ENCODE data around the gene VPS13C. TPM values are rescaled to one million over a fixed set of nuclear protein-coding genes. Genes with fewer than 3 reads are reported as not detected.

VPS13C gene
- total RNA-seq, 2 donors from 2014 or later: 55.2 to 57.2 TPM

GRCh38 chr15:61892140-61892539 is 168.1 kb downstream of the VPS13C start:
- intact Hi-C loops (cut with DNase I, micrococcal nuclease): no loop called here
- no peak for ATAC-seq
- no peak for DNase-seq

- intact Hi-C loops (cut with DNase I, micrococcal nuclease): no loop called here
- DNase-seq: no peak
- ATAC-seq: no peak
Observed at GRCh38 chr15:61890106-61890505, 170.1 kb downstream of the VPS13C start.

- no peak for ATAC-seq
- no peak for DNase-seq
Observed at GRCh38 chr15:61889706-61890105, 170.5 kb downstream of the VPS13C start.

GRCh38 chr15:61888074-61888780 is 172.0 kb downstream of the VPS13C start:
- intact Hi-C loops (cut with DNase I, micrococcal nuclease): no loop called here
- ATAC-seq: no peak
- no peak for DNase-seq

More at GRCh38 chr15:61889706-61890105, 170.5 kb downstream of the VPS13C start:
- intact Hi-C loops (cut with DNase I, micrococcal nuclease): no loop called here

GRCh38 chr15:61880084-61880483 is 180.2 kb downstream of the VPS13C start:
- intact Hi-C loops (cut with DNase I, micrococcal nuclease): no loop called here
- no peak for DNase-seq
- no peak for ATAC-seq

GRCh38 chr15:61879219-61879618 is 181.0 kb downstream of the VPS13C start:
- peak; percentile 67 for ATAC-seq
- intact Hi-C loops (cut with DNase I, micrococcal nuclease): no loop called here
- peak in 1 of 2 donors; percentile 14 for DNase-seq

- ATAC-seq: peak; percentile 64
- no peak for DNase-seq
- intact Hi-C loops (cut with DNase I, micrococcal nuclease): no loop called here
Observed at GRCh38 chr15:61871926-61872522, 188.2 kb downstream of the VPS13C start.

GRCh38 chr15:61869656-61870055 is 190.6 kb downstream of the VPS13C start:
- ATAC-seq (no peak), DNase-seq (no peak)
- intact Hi-C loops (cut with DNase I, micrococcal nuclease): no loop called here

GRCh38 chr15:61861962-61862361 is 198.3 kb downstream of the VPS13C start:
- intact Hi-C loops (cut with DNase I, micrococcal nuclease): no loop called here
- no peak for DNase-seq
- ATAC-seq: no peak

- ATAC-seq (no peak), DNase-seq (no peak)
- intact Hi-C loops (cut with DNase I, micrococcal nuclease): no loop called here
Observed at GRCh38 chr15:61857169-61857829, 202.9 kb downstream of the VPS13C start.

GRCh38 chr15:61856295-61856694 is 204.0 kb downstream of the VPS13C start:
- intact Hi-C loops (cut with DNase I, micrococcal nuclease): no loop called here
- ATAC-seq: no peak
- DNase-seq: no peak

- DNase-seq (no peak), ATAC-seq (no peak)
- intact Hi-C loops (cut with DNase I, micrococcal nuclease): no loop called here
Observed at GRCh38 chr15:61853195-61853594, 207.1 kb downstream of the VPS13C start.

GRCh38 chr15:61851955-61852354 is 208.3 kb downstream of the VPS13C start:
- intact Hi-C loops (cut with DNase I, micrococcal nuclease): no loop called here

GRCh38 chr15:61849447-61849846 is 210.8 kb downstream of the VPS13C start:
- intact Hi-C loops (cut with DNase I, micrococcal nuclease): no loop called here
- DNase-seq (no peak), ATAC-seq (peak; percentile 81)

More at GRCh38 chr15:61851955-61852354, 208.3 kb downstream of the VPS13C start:
- ATAC-seq (no peak), DNase-seq (no peak)

- intact Hi-C loops (cut with DNase I, micrococcal nuclease): no loop called here
- no peak for DNase-seq
- ATAC-seq: no peak
Observed at GRCh38 chr15:61841466-61841865, 218.8 kb downstream of the VPS13C start.

GRCh38 chr15:61840090-61840489 is 220.2 kb downstream of the VPS13C start:
- intact Hi-C loops (cut with DNase I, micrococcal nuclease): no loop called here
- DNase-seq: no peak
- ATAC-seq: no peak

- intact Hi-C loops (cut with DNase I, micrococcal nuclease): loop anchor here in 1 of 2 donors (10.0 kb wide), 1 partner anchor 1335 kb away; no protein-coding TSS in a partner anchor
- DNase-seq (no peak), ATAC-seq (no peak)
Observed at GRCh38 chr15:61839546-61839945, 220.7 kb downstream of the VPS13C start.

- peak; percentile 70 for ATAC-seq
- DNase-seq: peak; percentile 32 to 54
- intact Hi-C loops (cut with DNase I, micrococcal nuclease): loop anchor here in 1 of 2 donors (10.0 kb wide), 1 partner anchor 1331 kb away; no protein-coding TSS in a partner anchor
Observed at GRCh38 chr15:61835496-61836106, 224.6 kb downstream of the VPS13C start.

GRCh38 chr15:61835029-61835428 is 225.2 kb downstream of the VPS13C start:
- ATAC-seq (no peak), DNase-seq (no peak)
- intact Hi-C loops (cut with DNase I, micrococcal nuclease): loop anchor here in 1 of 2 donors (10.0 kb wide), 1 partner anchor 1330 kb away; no protein-coding TSS in a partner anchor
